Peyer's patch (tissue), 4 donors: ENCODE data around the gene SFT2D2.

Experiments used
- POLR2A ChIP-seq, 2 donors: fragments of 450-650 bp; IDR thresholded peaks; one replicate each; pipeline ENCODE4 v1.5.1; 2017; ENCODE audit warnings: antibody characterized with exemption in 2 of 2, mild to moderate bottlenecking in 2 of 2, moderate library complexity in 2 of 2
- TF ChIP-seq, protein P1 (sequence below), 6 experiments: fragments of 450-650 bp in 4 of 6; fragments of 200-600 bp in 2 of 6; sonication (generic) in 1 of 6; IDR thresholded peaks; one replicate each; pipeline ENCODE4 v1.5.1; 2017 to 2019; ENCODE audit warnings: antibody characterized with exemption in 6 of 6, mild to moderate bottlenecking in 3 of 6, moderate library complexity in 1 of 6

GRCh38 chr1:168295411-168296114 is 69.8 kb downstream of the SFT2D2 start:
- no peak for TF ChIP-seq POLR2A (IDR thresholded peaks at IDR 0.05)
- TF ChIP-seq, protein P1, sequence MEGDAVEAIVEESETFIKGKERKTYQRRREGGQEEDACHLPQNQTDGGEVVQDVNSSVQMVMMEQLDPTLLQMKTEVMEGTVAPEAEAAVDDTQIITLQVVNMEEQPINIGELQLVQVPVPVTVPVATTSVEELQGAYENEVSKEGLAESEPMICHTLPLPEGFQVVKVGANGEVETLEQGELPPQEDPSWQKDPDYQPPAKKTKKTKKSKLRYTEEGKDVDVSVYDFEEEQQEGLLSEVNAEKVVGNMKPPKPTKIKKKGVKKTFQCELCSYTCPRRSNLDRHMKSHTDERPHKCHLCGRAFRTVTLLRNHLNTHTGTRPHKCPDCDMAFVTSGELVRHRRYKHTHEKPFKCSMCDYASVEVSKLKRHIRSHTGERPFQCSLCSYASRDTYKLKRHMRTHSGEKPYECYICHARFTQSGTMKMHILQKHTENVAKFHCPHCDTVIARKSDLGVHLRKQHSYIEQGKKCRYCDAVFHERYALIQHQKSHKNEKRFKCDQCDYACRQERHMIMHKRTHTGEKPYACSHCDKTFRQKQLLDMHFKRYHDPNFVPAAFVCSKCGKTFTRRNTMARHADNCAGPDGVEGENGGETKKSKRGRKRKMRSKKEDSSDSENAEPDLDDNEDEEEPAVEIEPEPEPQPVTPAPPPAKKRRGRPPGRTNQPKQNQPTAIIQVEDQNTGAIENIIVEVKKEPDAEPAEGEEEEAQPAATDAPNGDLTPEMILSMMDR (IDR thresholded peaks at IDR 0.05) = no peak
